C4-2B (cell line): ENCODE results near the gene NRG2.
A peak's percentile ranks its signal among the peaks of the same experiment; 100 is the strongest.

Source experiments
- H3K27ac ChIP-seq: fragments of 450-650 bp; 2 replicates; pipeline ENCODE4 v1.5.1; 2017
- ZFX ChIP-seq: fragments of 450-650 bp; IDR thresholded peaks from 2 replicates; pipeline ENCODE4 v1.6.1; 2017
- TF ChIP-seq, protein P1 (sequence below): fragments of 450-650 bp; conservative IDR thresholded peaks from 2 replicates; pipeline ENCODE4 v1.5.1; 2017; ENCODE audit warnings: mild to moderate bottlenecking

Gene NRG2

GRCh38 chr5:140075371-140075770 lies 32.3 kb upstream of the NRG2 start:
- H3K27ac ChIP-seq, result no peak overlapping the region
- no peak for TF ChIP-seq ZFX
- TF ChIP-seq, protein P1, sequence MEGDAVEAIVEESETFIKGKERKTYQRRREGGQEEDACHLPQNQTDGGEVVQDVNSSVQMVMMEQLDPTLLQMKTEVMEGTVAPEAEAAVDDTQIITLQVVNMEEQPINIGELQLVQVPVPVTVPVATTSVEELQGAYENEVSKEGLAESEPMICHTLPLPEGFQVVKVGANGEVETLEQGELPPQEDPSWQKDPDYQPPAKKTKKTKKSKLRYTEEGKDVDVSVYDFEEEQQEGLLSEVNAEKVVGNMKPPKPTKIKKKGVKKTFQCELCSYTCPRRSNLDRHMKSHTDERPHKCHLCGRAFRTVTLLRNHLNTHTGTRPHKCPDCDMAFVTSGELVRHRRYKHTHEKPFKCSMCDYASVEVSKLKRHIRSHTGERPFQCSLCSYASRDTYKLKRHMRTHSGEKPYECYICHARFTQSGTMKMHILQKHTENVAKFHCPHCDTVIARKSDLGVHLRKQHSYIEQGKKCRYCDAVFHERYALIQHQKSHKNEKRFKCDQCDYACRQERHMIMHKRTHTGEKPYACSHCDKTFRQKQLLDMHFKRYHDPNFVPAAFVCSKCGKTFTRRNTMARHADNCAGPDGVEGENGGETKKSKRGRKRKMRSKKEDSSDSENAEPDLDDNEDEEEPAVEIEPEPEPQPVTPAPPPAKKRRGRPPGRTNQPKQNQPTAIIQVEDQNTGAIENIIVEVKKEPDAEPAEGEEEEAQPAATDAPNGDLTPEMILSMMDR, result peak; percentile 62

DNA sequence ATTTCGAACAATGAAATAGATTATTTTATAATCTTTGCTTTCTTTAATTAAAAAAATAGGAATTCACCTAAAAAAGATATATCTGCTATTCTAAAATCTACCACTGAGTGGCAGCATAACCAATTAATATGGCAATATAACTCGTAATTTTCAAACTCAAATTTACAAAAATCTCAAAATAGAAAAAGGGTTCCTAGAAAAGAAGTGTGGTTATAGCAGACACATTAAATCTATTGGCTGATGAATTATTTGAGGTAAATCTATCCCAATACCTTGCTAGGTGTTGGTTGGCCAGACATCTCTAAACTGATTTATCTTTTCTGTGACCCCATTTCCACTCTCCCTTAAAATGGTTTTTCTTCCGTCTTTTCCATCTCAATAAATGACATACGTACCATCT lies 30.2 kb upstream of the NRG2 start:
- no peak overlapping the region for H3K27ac ChIP-seq
- no peak for TF ChIP-seq ZFX
- TF ChIP-seq, protein P1, result peak; percentile 83

GRCh38 chr5:140072812-140073211 lies 29.7 kb upstream of the NRG2 start:
- TF ChIP-seq ZFX, result no peak
- TF ChIP-seq, protein P1, result no peak
- H3K27ac ChIP-seq, result no peak overlapping the region

GRCh38 chr5:140060816-140061215 lies 17.7 kb upstream of the NRG2 start:
- no peak overlapping the region for H3K27ac ChIP-seq
- no peak for TF ChIP-seq ZFX
- TF ChIP-seq, protein P1, result no peak

DNA sequence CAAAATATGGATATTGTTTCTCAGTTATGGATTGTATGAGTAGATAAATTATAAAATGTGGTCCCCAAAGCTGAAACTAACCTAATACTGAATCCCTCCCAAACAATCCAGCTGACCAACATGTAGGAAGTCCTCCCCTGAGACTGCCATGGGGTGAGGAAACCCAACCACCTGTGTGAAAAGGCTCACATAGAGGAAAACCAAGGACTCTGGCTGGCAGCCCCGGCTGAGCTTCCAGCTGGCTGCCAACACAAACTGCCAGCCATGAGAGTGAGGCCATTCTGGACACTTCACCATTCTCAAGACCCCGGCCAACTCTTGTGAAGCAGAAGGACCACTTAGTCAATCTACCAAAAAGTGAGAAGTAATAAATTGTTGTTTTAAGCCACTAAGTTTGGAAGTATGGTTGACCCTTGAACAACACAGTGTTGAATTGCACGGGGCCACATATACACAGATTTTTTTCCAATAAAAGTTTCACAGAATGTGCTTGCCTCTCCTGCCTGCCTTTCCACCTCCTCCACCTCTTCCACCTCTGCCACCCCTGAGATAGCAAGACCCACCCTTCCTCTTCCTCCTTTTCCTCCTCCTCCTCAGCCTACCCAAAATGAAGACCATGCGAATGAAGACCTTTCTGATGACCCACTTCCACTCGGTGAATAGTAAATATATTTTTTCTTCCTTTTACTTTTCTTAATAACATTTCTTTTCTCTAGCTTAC lies 15.3 kb upstream of the NRG2 start:
- TF ChIP-seq, protein P1, result no peak
- no peak for TF ChIP-seq ZFX
- no peak overlapping the region for H3K27ac ChIP-seq

DNA sequence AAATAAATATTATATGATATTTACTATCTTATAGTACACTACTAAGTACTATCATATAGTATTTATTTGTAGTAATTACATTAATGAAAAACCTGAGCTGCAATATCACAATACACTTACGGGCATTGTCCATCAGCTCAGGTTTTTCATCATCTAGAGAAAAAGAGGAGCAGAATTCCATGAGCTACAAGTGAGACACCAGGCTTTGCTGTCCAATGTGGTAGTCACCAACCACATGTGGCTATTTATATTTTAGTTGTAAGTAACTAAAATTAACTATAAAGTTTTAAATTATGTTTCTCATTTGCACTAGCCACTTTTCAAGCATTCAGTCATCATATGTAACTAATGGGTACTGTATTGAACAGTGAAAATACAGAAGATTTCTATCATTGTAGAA lies 13.8 kb upstream of the NRG2 start:
- H3K27ac ChIP-seq, result no peak overlapping the region
- TF ChIP-seq, protein P1, result no peak
- no peak for TF ChIP-seq ZFX

DNA sequence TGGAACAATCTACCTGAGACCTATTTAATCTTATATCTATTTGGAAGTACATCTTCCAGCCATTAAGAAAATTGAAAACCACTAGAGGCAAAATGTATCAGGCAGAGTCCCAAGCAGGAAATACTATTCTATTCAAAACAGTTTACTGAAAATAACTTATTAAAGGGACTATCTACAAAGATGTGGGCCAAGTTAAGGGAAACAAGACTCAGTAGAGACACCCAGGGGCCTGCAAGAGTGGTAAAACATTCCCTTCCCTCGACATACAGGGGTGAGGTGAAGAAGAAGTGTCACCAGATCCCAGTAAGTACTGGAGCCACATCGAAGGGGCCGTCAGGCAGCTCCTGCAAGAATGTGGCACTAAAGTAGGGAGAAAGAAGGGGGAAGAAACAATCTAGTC lies 12.1 kb upstream of the NRG2 start:
- TF ChIP-seq ZFX, result no peak
- TF ChIP-seq, protein P1, result no peak
- no peak overlapping the region for H3K27ac ChIP-seq
